HG03139 (cell line): ENCODE data around the gene LPIN3.
A peak's percentile ranks its signal among the peaks of the same experiment; 100 is the strongest.
"Not testable (repeated sequence)": the region's sequence is repeated elsewhere in the genome, so short reads cannot be mapped to it uniquely, and the experiment has no call there.

Experiments used
- ATAC-seq: cut with Tn5 transposase; IDR thresholded peaks from one replicate; pipeline ENCODE4 v1.9.1; 2021; ENCODE audit not compliant: unreplicated experiment

The LPIN3 gene

DNA sequence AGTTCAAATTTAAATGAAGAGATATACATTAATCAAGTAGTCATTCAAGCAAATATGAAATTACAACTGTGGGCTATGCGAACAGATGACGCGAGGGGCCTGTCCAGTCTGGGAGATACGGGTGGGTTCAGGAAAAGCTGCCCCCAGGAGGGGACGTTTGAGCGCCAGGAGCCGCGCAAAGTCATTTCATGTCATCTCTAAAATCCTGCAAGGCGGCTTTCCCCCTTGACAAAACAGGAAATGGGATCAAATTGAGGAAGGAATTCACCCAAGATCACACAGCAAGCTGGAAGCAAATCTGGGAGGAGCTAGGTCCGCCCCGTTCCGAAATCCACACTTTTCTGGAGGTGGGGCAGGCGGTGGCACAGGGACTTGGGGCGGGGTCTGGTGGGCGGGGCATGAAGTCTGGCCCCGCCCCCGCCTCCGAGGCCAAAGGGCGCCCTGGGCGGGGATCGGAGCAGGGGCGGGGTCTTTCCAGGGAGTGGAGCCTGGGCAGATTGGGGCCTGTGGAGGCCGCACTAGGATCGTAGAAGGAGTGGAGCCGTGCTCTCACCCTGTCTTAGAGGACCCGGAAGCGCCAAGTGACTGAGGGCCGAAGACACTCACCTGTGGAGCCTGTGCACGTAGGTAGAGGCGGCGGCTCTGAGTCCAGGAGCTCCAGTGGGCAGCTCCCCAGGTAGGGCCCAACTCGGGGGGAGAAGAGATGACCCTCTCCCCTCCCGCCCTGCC is at the start of gene LPIN3:
TSS of gene LPIN3 (plus strand) at position 495 of the 729 bp plus-strand sequence. CDS start 4,983 bp downstream, outside the sequence.
- peak; percentile 24 for ATAC-seq

DNA sequence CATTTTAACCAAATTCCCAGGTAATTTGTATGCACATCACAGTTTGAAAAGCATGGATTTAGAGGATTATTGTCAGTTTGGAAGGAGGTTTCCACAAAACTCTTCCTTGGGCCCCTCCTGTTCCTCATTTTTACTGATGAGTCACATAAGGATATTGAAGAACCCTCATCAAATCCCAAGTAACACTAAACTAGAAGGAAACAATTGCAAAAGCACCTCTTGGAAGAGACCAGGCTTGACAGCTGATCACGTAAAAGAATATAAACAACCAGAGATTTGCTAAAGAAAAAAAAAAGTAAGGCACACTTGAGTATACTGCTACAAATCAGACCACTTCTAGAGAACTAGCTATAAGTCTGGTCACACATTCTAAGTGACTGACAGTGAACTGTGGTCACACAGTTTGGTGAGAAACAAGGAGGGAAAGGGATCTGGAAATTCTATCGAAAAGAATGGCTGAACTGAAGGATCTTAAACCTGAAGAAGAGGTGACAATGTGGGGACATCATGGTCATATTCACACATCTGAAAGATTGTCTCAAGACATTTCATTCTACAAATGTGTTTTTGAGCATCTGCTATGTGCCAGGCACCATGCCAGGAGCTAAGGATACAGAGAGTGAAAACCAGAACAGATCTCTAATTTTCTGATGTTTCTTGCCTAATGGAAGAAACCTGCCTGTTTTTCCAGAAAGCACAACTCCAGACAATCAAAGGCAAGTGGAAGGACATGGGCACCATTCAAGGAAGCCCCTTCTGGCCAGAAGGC is 47.2 kb upstream of the LPIN3 start:
- no peak for ATAC-seq

- ATAC-seq = no peak
Measured at GRCh38 chr20:41299899-41300298, 40.7 kb upstream of the LPIN3 start.

DNA sequence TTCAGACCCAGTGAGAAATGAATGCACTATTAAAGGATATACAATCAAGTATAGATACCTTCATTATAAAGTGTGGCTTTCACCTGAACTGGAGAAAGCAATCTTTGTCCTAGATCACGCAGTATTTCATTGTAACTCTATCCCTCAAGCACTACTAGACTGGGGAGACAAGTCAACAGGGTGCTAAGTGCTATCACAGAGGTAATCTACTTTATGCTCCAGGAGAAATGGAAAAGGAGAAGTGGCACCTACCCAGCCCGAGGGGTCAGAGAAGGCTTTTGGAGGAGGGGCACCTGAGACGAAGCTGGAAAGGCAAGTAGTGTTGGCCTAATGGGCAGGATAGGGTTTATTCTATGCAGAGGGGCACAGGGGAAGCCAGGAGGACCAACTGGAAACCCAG is 40.2 kb upstream of the LPIN3 start:
- ATAC-seq = no peak

DNA sequence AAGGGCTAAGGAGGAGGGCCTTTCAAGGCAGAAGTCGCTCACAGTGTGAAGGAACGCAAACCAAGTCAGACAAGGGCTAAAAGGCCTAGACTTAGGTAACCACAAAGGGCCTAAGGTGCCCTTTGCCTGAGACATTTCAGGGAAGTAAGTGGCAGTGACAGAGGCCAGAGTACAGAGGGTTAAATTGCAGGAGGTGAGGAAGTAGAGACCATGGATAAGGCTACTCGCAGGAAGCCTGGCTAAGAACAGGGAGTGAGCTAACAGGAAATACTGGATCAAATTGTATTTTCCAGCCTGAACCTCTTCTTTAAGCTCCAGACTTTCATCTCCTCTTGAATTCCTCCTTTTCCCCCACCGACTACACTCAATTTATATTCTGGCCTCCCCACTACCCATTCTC is 39.7 kb upstream of the LPIN3 start:
- no peak for ATAC-seq

GRCh38 chr20:41304002-41304401 is 36.6 kb upstream of the LPIN3 start:
- ATAC-seq = no peak

DNA sequence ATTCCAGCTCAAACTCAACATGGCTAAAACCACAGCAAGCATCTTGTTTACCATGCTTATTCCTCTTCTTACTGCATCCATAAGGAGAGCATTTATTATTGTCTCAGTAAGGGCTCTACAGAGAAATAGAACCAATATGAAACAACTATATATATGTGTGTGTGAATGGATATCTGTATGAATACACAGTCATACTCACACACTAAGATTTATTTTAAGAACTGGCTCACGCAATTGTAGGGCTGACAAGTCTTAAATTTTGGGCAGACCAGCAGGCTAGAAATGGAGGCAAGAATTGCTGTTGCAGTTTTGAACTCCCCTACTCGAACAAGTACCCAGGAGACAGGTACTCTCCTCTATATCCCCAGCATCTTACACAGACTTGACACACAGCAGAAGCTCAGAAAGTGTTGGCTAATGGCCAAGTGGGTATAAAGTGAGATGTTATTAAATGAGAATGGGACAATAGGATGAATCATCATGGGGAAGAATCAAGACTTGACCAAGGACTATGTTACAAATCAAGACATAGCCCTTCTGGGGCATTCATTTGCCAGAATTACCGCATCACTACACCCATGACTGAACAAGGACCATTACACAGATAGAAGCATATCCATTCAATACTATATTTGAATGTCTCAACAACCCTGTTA is 36.1 kb upstream of the LPIN3 start:
- ATAC-seq = no peak

- ATAC-seq = peak; percentile 65
Measured at GRCh38 chr20:41306061-41306727, 34.4 kb upstream of the LPIN3 start.

DNA sequence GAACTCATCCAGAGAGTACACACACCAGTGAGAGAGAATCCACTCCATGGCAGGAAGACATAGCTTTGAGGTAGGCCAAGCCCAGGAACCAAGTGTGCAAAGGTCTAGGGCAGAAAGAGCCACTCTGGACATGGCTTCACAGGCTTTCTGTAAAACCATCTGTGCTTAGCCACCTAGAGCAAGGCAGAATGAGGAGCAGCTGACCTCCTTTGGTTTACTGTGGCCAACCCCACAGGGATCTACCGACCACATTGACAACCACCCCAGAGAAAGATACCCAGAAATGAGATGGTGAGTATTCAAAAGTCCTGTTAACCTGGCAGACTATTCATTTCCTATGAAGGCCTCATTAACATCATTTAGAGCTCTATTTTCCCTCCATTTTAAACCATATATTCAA is 33.6 kb upstream of the LPIN3 start:
- no peak for ATAC-seq

GRCh38 chr20:41308290-41308711 is 32.3 kb upstream of the LPIN3 start:
- ATAC-seq = no peak

- ATAC-seq = no peak
Measured at GRCh38 chr20:41308726-41309413, 31.8 kb upstream of the LPIN3 start.

GRCh38 chr20:41309817-41310216 is 30.8 kb upstream of the LPIN3 start:
- no peak for ATAC-seq

DNA sequence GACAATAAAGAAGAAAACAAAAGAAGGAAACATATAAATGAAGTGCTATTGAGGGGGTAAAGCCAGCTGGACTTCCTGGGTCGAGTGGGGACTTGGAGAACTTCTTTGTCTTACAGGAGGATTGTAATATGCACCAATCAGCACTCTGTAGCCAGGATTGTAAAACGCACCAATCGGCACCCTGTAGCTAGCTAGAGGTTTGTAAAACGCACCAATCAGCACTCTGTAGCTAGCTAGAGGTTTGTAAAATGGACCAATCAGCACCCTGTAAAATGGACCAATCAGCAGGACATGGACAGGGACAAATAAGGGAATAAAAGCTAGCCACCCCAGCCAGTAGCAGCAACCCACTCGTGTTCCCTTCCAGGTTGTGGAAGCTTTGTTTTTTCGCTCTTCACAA is 28.6 kb upstream of the LPIN3 start:
- ATAC-seq = not testable (repeated sequence)

DNA sequence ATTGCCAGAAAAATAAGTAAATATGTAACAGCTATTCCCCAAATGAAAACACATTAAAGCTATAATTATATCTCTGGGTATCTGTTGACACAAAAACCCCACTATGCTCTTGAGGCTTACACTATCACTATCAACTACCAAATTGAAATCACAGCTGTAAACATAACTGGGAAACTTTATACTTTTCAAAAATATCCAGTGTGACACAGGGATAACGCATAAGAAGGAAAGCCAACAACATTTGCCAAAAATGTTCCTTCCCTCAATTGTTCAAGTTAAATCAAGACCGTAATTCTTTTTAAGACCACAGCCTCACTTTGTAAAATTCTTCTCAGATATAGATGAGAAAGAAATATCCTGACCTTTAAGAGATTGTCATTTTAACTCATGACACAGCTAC is 26.2 kb upstream of the LPIN3 start:
- ATAC-seq = no peak

DNA sequence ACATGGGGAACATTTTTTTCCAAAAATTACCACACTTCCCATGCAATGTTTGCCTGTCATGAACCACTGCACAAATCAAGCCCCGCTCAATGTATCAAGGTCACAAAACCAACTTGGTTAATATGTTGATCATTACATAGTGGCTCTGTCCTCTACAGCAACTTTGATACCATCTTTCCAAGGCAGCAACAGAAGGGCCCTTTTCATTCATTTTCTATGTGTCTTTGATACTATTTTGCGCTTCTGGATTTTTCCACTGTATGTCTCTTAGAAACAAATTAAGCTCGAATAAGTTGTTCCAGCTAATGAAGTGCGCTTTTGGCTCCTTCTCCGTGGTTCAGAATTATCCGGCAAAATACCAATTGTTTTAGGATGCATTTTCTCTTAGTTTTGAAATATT is 24.6 kb upstream of the LPIN3 start:
- ATAC-seq = no peak

DNA sequence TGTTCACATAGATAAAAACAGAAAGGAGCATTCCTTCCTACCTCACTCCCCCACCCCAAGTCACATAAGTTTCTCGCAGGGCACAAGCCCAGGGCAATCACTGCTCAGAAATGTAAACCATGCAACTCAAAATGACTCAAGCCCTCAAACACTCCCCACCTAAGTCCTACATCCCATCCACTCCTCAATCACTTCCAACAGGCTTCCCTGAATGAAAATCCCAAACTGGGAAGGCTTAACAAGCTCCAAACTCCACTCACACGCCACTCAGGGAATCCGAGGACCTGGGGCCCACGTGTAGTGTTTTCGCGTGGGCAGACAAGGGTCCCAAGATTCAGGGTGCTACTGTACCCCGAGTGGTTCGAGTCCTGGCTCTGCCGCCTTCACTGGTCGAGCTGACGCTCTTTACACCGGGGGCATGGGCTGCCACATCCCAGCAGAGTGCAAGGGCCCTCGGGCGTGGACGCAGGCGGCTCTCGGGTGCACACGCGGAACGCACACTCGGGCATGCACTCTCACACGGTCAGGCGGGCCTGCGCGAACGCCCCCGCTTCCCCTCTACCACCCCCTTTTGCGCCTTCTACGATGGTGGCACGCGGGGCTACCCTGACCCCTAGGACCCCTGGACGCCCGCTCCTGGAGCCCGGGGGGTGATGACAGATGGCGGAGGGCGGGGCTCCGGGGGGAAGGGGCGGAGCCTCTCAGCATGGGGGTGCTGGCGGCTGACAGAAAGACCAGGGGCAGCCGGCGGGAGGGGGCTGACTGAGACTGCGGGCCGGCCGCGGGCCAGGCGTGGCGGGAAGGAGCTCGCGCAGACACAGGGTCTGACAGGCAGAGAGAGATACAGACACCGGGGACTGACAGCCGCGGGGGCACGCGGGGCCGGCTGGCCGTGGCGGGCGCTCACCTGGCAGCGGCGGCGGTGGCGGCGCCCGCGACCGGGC is 23.7 kb upstream of the LPIN3 start:
- peak; percentile 40 for ATAC-seq

- ATAC-seq = peak; percentile 95
Measured at GRCh38 chr20:41317546-41318270, 22.9 kb upstream of the LPIN3 start, which contains the start of gene ZHX3. Gene ZHX3 (minus strand): TSS chr20:41317731. CDS start chr20:41204916, 112,815 bp downstream.

GRCh38 chr20:41318271-41318649 is 22.4 kb upstream of the LPIN3 start:
- no peak for ATAC-seq

DNA sequence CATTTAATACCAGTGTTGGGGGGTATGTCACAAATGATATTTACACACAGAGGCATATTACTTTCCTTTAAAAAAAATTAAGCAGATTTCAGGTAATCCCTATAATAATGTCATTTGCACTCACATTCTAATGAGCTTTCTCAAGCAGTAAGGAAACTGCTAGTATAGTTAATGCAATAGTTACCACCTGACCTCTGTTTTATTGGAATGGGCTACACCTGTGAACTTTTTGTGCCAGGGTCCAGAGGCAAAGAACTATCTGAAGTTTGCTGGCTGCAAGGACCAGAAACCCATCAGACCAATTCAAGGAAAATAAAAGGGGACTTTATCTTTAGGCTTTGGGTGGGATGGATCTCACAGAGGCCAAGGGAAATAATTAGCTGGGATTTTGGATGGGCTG is 20.2 kb upstream of the LPIN3 start:
- ATAC-seq = no peak
